RPMI7951 (cell line): Measurements from ENCODE around the gene R3HDM2. TPM values are rescaled to one million over a fixed set of nuclear protein-coding genes. Genes with fewer than 3 reads are reported as not detected.
"Not testable (repeated sequence)": the region's sequence is repeated elsewhere in the genome, so short reads cannot be mapped to it uniquely, and the experiment has no call there.

Experiments used
- DNase-seq: peaks from one replicate; pipeline ENCODE4 v3.0.0-alpha.2; 2012; ENCODE audit warnings: low read depth
- total RNA-seq: library from RNA; depleted of rRNA; stranded (reverse); fragments of >200 nt; shearing (Covaris generic); gene quantifications from 2 replicates; pipeline ENCODE4 v1.2.3, GENCODE V29; 2014

The R3HDM2 gene
- total RNA-seq, 1 experiment from 2014 or later = 10.8 TPM

GRCh38 chr12:57426948-57427347 is 3.9 kb downstream of the R3HDM2 start:
- DNase-seq = not testable (repeated sequence)

DNA sequence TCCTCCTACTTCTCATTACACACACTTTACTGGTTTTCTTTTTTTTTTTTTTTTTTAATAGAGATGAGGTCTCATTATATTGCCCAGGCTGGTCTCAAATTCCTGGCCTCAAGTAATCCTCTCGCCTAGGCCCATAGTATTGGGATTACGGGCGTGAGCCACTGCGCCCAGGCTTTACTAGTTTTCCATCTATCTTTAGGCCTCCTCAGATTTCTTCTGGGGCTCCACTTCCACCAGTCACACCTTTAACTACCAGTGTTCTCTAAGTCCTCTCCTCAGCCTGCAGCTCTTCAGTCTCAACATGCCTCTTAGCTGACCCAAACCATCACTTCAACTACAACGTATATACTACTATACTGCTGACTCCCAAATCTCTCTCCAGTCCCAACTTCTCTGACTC is 10.4 kb downstream of the R3HDM2 start:
- no peak for DNase-seq

GRCh38 chr12:57419495-57419894 is 11.3 kb downstream of the R3HDM2 start:
- no peak for DNase-seq

DNA sequence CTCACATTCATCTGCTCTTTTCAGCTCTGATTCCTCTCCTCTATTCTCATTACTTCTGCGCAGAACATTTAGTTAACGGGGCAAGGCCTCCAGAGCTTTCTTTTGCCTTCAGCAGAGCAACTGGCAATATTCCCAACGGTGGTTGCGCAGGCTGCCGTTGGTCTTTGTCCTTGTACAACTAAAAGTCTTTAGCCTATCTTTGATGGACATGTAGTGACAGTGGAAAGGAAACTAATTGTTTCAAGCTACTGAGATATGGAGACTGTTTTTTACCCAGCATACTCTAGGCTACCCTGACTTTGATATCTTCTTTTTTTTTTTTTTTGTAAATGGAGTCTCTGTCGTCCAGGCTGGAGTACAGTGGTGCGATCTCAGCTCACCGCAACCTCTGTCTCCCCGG is 12.6 kb downstream of the R3HDM2 start:
- DNase-seq = no peak

DNA sequence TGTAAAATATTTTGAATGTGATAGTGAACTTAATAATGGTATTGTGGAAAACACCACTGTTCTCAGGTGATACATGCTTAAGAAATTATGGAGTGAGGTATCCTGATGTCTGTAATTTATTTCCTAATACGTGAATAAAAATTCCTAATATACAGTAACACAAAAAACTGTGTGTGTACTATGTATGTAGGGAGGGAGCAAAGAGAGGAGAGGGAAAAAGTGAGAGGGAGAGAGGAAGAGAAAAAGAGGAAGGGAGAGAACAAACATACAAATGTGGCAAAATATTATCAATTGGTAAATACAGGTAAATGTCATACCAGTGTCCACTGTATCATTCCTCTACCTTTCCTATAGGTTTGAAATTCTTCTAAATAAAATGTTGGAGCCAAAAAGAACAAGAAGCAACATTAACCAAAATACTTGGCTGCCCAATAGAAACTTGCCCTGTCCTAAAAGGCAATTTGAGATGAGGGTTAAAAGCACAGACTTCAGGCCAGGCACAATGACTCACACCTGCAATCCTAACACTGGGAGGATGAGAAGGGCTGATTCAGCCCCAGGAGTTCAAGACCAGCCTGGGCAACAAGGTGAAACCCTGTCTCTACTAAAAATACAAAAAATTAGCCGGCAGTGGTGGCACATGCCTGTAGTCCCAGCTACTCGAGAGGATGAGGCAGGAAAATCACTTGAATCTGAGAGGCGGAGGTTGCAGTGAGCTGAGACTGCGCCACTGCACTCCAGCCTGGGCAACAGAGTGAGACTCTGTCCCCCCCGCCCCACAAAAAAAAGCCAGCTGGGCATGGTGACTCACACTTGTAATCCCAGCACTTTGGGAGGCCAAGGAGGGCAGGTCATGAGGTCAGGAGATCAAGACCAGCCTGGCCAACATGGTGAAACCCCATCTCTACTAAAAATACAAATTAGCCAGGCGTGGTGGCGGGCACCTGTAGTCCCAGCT is 14.5 kb downstream of the R3HDM2 start:
- peak; percentile 11 for DNase-seq

DNA sequence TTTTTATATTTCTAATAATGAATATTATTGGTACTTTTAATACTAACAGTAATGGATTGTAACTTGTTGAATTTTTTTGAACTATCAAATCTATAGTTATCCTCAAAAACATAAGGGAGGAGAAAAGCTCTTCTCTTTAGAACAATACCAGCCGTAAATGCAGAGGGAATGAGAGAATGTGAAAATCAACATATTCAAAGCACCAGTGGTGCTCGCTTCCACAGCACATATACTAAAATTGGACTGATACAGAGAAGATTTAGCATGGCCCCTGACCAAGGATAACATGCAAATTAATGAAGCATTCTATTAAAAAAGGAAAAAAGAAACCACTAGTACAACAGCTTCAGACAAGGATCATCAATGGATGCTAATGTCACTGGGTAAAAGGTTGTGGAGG is 15.8 kb downstream of the R3HDM2 start:
- DNase-seq = no peak

DNA sequence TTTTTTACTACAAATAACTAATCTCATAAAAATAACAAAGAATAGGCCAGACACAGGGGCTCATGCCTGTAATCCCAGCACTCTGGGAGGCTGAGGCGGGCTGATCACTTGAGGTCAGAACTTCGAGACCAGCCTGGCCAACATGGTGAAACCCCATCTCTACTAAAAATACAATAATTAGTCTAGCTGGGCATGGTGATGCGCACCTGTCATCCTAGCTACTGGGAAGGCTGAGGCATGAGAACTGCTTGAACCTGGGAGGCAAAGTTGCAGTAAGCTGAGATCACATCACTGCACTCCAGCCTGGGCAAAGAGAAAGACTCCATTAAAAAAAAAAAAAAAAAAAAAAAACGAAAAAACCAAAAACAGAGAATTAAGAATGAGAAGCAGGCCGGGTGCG is 16.7 kb downstream of the R3HDM2 start:
- not testable (repeated sequence) for DNase-seq

GRCh38 chr12:57410534-57410933 is 20.3 kb downstream of the R3HDM2 start:
- no peak for DNase-seq

DNA sequence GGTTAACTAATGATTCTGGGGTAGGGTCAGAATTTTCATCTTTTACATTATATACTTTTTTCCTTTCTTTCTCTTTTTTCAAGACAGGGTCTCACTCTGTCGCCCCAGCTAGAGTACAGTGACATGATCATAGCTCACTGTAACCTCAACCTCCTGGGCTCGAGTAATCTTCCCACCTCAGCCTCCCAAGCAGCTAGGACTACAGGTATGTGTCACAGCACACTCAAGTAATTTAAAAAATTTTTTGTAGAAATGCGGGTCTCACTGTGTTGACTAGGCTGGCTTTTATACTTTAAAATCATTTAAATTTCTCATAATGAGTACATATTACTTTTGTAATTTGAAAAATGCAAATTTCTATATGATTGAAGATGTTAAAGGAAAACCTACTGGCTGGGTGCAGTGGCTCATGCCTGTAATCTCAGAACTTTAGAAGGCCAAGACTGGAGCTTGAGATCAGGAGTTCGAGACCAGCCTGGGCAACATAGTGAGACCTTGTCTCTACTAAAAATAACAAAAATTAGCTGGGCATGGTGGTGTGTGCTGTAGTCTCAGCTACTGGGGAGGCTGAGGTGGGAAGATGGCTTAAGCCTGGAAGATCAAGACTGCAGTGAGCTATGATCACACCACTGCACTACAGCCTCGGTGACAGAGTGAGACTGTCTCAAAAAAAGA is 25.7 kb downstream of the R3HDM2 start:
- DNase-seq = no peak

DNA sequence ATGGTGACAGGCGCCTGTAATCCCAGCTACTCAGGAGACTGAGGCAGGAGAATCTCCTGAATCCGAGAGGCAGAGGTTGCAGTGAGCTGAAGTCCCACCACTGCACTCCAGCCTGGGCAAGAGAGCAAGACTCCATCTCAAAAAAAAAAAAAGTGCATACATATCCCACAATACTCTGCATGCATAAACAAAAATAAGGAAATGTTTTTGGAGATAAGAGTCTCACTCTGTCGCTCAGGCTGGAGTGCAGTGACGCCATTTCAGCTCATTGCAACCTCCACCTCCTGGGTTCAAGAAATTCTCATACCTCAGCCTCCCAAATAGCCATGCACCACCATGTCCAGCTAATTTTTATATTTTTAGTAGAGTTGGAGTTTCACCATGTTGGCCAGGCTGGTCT is 28.7 kb downstream of the R3HDM2 start:
- not testable (repeated sequence) for DNase-seq

GRCh38 chr12:57401165-57401564 is 29.7 kb downstream of the R3HDM2 start:
- no peak for DNase-seq

DNA sequence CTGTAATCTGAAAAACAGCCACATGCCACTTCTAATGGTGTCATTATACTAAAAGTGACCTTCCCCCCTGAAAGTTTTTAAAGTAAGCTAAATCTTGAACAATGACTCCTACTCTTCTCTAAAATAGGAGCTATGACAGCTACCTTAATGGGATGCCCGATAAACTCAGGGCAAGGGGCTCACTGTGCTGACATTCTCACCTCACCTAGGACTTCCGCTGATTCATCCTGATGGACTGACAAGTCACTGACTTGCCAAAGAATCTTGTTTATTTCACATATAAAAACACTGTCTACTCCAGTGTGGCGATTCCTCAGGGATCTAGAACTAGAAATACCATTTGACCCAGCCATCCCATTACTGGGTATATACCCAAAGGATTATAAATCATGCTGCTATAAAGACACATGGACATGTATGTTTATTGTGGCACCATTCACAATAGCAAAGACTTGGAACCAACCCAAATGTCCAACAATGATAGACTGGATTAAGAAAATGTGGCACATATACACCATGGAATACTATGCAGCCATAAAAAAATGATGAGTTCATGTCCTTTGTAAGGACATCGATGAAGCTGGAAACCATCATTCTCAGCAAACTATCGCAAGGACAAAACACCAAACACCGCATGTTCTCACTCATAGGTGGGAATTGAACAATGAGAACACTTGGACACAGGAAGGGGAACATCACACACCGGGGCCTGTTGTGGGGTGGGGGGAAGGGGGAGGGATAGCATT is 31.0 kb downstream of the R3HDM2 start:
- DNase-seq = not testable (repeated sequence)

- no peak for DNase-seq
Measured at GRCh38 chr12:57397441-57397840, 33.4 kb downstream of the R3HDM2 start.

GRCh38 chr12:57395121-57395520 is 35.7 kb downstream of the R3HDM2 start:
- DNase-seq = no peak

- no peak for DNase-seq
Measured at GRCh38 chr12:57390174-57390573, 40.7 kb downstream of the R3HDM2 start.

- peak; percentile 81 for DNase-seq
Measured at GRCh38 chr12:57389033-57389432, 41.8 kb downstream of the R3HDM2 start.

GRCh38 chr12:57388425-57388824 is 42.4 kb downstream of the R3HDM2 start:
- DNase-seq = no peak

GRCh38 chr12:57386187-57386720 is 44.6 kb downstream of the R3HDM2 start:
- DNase-seq = no peak

DNA sequence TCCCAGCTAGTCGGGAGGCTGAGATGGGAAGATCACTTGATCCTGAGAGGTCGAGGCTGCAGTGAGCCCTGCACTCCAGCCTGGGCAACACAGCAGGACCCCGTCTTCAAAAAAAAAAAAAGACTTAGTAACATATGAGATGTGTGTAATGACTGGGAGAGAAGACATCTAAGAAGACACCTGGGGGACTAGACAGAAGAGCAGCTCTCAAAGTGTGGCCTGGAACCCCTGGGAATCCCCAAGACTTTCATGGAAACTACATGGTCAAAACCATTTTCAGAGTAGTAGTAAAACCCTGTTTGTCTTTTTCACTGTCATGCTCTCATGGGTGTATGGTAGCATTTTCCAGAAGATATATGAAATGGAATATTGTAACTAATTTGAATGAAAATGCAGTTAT is 45.3 kb downstream of the R3HDM2 start:
- no peak for DNase-seq

- DNase-seq = no peak
Measured at GRCh38 chr12:57384478-57384877, 46.4 kb downstream of the R3HDM2 start.

GRCh38 chr12:57381693-57382220 is 49.1 kb downstream of the R3HDM2 start:
- DNase-seq = no peak

- no peak for DNase-seq
Measured at GRCh38 chr12:57380300-57380699, 50.5 kb downstream of the R3HDM2 start.
